GM21529 (cell line): ENCODE measurements around the gene MMRN2.
"Not testable (repeated sequence)": the region's sequence is repeated elsewhere in the genome, so short reads cannot be mapped to it uniquely, and the experiment has no call there.

Experiments used
- ATAC-seq: cut with Tn5 transposase; IDR thresholded peaks from one replicate; pipeline ENCODE4 v1.9.1; 2021; ENCODE audit not compliant: unreplicated experiment

The MMRN2 gene, protein sequence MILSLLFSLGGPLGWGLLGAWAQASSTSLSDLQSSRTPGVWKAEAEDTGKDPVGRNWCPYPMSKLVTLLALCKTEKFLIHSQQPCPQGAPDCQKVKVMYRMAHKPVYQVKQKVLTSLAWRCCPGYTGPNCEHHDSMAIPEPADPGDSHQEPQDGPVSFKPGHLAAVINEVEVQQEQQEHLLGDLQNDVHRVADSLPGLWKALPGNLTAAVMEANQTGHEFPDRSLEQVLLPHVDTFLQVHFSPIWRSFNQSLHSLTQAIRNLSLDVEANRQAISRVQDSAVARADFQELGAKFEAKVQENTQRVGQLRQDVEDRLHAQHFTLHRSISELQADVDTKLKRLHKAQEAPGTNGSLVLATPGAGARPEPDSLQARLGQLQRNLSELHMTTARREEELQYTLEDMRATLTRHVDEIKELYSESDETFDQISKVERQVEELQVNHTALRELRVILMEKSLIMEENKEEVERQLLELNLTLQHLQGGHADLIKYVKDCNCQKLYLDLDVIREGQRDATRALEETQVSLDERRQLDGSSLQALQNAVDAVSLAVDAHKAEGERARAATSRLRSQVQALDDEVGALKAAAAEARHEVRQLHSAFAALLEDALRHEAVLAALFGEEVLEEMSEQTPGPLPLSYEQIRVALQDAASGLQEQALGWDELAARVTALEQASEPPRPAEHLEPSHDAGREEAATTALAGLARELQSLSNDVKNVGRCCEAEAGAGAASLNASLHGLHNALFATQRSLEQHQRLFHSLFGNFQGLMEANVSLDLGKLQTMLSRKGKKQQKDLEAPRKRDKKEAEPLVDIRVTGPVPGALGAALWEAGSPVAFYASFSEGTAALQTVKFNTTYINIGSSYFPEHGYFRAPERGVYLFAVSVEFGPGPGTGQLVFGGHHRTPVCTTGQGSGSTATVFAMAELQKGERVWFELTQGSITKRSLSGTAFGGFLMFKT

DNA sequence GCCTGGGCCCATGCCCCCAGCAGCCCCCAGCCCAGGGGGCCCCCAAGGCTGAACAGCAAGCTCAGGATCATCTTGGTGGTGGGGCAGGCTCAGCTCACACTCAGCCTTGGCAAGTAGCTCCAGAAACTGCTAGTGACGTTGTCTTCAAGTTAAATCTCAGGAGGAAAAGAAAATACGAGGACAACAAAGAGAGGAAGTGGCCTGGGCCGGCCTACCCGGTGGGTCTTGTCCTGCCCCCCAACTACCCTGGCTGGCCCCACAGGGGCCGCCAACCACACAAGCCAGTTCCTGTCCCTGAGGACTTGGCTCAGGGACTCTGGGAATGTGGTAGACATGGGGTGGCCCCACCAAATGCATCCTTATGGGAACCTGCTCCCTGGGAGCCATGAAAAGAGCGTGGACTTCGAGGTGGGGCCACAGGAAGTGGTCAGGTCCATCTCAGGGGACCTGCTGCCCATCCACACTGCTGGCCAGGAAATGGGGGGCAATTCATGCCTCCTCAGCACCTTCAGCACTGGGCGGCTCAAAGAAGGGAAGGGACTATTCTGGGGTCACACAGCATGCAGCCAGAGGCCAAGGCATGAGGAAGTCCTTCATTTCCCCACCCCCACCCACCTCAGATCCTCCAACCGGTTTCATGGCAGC, at the start of gene MMRN2:
TSS of gene MMRN2 (minus strand) at position 145 of the 645 bp plus-strand sequence. CDS start at position 71, 74 bp downstream.
- ATAC-seq = no peak

- not testable (repeated sequence) for ATAC-seq
Measured at GRCh38 chr10:87007124-87007523, 49.7 kb upstream of the MMRN2 start.

DNA sequence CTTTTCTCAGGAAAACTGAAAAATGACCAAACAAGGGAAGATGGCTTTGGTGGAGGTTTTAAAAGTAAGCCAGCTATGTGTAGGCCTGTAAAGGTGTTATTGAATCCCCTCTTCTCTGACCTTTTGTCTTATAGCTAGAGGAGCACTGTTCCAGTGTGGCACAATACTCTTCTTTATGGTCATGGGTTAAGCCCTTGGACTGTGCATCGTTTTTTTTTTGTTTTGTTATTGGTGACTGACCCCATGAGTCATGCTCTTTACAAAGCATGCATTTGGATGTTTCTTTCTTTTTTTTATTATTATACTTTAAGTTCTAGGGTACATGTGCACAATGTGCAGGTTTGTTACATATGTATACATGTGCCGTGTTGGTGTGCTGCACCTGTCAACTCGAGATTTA, 43.1 kb upstream of the MMRN2 start:
- ATAC-seq = no peak

DNA sequence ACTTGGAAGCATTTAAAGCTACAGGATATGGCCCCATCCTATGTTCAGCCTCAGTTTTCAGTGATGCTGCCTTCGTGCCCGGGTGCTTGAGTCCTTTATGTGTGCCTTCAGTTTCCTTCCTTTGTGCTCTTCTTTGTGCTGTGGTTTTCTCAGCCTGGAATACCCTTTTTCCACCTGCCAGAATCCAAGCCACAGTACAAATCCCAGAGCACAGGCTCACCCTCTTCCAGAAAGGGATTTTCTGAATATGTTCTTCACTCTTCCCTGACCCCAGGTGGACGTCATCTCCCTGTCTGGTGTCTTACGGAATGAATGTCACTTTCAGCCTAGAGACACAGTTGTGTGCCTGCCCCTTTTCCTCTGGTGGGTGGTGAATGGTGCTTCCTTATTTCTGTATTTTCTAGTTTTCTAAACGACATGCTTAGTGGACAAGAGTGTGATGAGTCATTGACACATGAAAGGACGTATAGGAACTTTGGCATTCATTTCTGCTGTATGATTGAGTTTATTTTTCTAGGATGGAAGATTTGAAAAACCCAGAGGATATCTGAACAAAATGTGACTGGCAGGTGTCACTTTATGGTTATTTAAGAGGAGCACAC, 42.5 kb upstream of the MMRN2 start:
- ATAC-seq = not testable (repeated sequence)

- no peak for ATAC-seq
Measured at GRCh38 chr10:86992929-86993328, 35.5 kb upstream of the MMRN2 start.

DNA sequence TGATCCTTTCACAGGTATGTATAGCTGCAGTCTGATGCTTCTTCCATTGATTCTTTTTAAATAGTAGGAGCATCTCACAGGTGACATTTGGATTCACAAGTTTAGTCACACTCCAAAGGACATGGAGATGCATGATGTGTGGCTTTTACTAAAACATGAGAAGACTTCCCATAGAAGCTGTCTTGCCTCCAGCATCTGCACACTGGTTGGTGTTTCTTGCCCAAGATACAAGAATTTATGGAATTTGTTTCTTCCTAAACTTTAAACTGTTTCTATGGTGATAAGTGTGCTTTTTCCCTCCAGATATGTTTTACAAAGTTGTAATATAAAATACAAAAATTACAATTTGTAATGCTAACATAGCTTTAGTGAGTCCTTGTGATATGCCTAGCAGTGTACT, 35.0 kb upstream of the MMRN2 start:
- ATAC-seq = no peak

DNA sequence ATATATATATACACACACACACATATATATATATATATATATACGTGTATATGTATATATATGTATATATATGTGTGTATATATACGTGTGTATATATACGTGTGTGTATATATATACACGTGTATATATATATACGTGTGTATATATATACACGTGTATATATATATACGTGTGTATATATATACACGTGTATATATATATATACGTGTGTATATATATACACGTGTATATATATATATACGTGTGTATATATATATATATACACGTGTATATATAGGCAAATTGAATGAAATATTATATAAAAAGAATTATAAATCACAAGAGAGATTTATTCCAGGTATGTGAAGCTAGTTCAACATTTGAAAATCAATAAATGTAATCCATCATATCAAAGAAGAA, 33.9 kb upstream of the MMRN2 start:
- not testable (repeated sequence) for ATAC-seq

DNA sequence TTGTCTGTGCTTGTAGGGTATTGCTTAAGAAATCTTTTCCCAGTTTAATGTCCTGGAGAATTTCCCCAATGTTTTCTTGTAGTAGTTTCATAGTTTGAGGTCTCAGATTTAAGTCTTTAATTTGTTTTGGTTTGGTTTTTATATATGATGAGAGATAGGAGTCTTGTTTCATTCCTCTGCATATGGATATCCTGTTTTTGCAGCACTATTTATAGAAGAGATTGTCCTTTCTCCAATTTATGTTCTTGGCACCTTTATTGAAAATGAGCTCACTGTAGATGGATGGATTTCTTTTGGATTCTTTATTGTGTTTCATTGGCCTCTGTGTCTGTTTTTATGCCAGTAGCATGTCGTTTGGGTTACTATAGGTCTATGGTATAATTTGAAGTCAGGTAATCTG, 31.1 kb upstream of the MMRN2 start:
- no peak for ATAC-seq

DNA sequence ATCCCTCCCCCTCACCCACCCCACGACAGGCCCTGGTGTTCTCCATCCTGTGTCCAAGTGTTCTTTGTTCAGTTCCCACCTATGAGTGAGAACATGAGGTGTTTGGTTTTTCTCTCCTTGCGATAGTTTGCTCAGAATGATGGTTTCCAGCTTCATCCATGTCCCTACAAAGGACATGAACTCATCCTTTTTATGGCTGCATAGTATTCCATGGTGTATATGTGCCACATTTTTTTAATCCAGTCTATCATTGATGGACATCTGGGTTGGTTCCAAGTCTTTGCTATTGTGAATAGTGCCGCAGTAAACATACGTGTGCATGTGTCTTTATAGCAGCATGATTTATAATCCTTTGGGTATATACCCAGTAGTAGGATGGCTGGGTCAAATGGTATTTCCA, 27.1 kb upstream of the MMRN2 start:
- not testable (repeated sequence) for ATAC-seq

- ATAC-seq = no peak
Measured at GRCh38 chr10:86981716-86982115, 24.3 kb upstream of the MMRN2 start.

GRCh38 chr10:86981020-86981419, 23.6 kb upstream of the MMRN2 start:
- not testable (repeated sequence) for ATAC-seq

- no peak for ATAC-seq
Measured at GRCh38 chr10:86979977-86980448, 22.6 kb upstream of the MMRN2 start.

DNA sequence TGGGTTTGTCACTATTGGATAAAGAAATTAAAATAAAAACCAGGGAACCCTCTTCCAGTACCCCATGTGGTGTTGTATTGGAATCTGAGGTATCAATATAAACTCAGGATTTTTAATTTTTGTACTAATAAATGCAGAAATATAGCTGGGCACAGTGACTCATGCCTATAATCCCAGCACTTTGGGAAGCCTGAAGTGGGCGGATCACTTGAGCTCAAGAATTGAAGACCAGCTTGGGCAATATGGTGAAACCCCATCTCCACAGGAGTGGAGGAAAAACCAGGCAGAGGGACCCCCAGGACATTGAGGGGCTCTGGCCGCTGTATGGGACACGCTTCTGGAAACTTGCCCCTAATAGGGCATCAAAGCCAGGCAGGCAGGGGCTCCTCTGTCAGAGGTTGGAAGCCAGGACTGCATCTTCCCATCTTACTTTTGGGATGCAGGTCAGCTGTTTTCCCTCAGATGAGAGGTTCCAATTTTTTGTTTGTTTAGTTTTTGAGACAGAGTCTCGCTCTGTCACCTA, 21.9 kb upstream of the MMRN2 start:
- ATAC-seq = no peak

DNA sequence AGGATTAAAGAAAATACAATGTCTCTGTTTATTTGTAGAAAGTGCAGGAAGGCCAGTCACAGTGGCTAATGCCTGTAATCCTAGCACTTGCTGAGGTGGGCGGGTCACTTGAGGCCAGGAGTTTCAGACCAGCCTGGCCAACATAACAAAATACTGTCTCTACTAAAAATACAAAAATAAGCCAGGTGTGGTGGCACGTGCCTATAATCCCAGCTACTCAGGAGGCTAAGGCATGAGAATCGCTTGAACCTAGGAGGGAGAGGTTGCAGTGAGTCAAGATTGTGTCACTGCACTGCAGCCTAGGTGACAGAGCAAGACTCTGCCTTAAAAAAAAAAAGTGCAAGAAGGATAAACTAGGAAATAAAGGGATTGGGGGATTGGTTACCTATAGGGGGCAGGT, 21.0 kb upstream of the MMRN2 start:
- ATAC-seq = not testable (repeated sequence)

DNA sequence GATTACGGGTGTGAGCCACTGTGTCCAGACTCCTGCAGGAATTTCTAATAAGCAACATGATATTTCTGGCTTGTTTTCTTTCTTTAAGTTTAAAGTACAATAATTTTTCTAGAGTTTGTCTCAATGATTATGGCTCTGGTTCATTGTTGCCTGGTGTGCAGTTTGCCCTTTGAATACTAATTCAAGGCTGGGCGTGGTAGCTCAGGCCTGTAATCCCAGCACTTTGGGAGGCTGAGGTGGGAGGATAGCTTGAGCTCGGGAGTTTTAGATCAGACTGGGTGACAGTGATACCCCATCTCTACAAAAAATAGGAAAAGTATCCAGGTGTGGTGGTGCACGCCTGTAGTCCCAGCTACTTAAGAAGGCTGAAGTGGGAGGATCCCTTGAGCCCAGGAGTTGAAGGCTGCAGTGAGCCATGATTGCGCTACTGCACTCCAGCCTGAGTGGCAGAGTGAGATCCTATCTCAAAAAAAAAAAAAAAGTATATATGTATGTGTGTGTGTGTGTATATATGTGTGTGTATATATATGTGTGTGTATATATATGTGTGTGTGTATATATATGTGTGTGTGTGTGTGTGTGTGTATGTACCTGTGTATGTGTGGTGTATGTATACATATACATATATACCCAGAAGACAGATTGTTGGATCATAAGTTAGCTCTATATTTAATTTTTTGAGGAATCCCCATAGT, 19.1 kb upstream of the MMRN2 start:
- no peak for ATAC-seq

DNA sequence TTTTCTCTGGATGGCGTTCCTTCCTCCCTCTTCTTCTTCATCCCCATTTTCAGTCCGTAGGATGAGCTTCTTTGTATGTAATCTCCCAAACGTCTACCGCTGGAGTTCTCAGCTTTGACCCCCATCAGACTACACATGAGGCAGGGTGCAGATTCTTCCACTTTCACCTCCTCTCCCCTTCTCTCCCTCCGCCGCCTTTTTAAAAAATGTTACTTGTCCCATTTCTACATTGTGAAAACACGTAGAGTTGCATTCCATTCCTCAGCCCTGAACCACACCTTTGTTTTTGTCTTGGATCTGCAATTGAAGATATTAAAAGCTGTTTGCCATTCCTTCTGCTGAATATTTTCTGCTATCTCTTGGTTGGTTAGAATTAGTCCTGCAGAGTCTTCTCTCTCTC, 17.1 kb upstream of the MMRN2 start:
- no peak for ATAC-seq

DNA sequence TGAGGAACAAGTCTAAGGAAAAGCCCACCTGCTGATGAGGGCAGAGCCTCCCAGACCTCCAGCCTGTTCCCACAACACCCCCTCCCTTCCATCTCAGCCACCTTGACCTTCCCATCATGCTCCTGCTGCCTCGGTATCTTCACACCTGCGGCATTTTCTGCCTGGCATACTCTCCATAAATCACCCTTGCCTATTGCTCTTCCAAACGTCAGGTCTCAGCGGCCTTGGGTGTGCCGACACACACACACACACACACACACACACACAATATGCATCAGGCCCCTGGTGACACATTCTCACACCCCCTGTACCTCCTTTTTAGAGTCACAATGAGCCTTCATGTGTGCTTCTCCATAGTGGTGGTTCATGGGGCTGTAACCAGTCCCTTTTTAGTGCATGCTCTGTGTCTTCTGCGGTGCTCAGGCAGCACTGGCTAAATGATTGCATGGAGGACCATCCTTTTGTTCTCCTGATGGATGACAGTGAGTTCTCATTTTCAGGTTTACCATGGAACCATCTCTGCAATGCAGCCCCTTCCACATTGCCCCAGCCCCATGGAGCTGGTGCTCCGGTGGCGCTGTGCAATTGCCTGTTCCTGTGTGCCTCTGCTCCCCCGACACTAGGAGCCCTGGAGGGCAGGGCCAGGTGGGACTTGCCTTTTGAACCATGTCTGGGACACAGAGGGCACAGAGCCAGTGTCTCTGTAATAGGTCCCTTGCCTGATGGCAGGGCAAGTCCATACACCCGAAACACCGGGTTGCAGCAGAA, 15.4 kb upstream of the MMRN2 start:
- no peak for ATAC-seq

- ATAC-seq = peak; percentile 76
Measured at GRCh38 chr10:86971232-86971991, 14.0 kb upstream of the MMRN2 start.

DNA sequence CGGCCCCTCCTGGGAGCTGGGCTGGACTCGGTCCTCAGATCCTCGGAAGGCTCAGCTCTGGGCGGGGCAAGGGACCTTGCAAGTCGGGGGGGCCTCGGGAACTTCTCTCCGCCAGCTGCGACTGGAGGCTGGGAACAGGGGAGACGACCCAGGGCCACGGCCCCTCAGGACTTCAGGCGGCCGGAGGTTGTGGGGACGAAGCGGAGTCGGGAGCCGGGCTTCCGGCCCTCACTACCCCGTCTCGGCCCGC, 13.5 kb upstream of the MMRN2 start:
- ATAC-seq = no peak
